A172 (cell line): Measurements from ENCODE around the gene PIKFYVE. TPM values are rescaled to one million over a fixed set of nuclear protein-coding genes. Genes with fewer than 3 reads are reported as not detected.

Experiments
- DNase-seq: peaks from one replicate; pipeline ENCODE4 v3.0.0-alpha.2; 2015; ENCODE audit warnings: low spot score
- total RNA-seq: library from RNA; depleted of rRNA; stranded (reverse); fragments of >200 nt; shearing (Covaris generic); gene quantifications from 2 replicates; pipeline ENCODE4 v1.2.3, GENCODE V29; 2014; rRNA removed

The PIKFYVE gene
- total RNA-seq, 1 experiment from 2014 or later = 29.2 TPM

- no peak for DNase-seq
Observed at GRCh38 chr2:208406474-208407451, 140.7 kb downstream of the PIKFYVE start, which contains the start of gene PTH2R. TSS of gene PTH2R (plus strand) at chr2:208406792. CDS start at chr2:208407044, 252 bp downstream.

- no peak for DNase-seq
Observed at GRCh38 chr2:208407667-208408066, 141.6 kb downstream of the PIKFYVE start.

Other genes with a start within 250 kb of the PIKFYVE start
- 3.5 and 4.9 TPM in 2 replicates for gene PLEKHM3, start 240.7 kb upstream of the PIKFYVE start, total RNA-seq
- not detected in 2 replicates for gene CRYGD, start 141.7 kb upstream of the PIKFYVE start, total RNA-seq
- not detected in 2 replicates for gene CRYGC, start 136.4 kb upstream of the PIKFYVE start, total RNA-seq
- not detected in 2 replicates for gene CRYGB, start 120.1 kb upstream of the PIKFYVE start, total RNA-seq
- not detected in 2 replicates for gene CRYGA, start 102.7 kb upstream of the PIKFYVE start, total RNA-seq
- gene C2orf80, start 76.2 kb upstream of the PIKFYVE start, total RNA-seq = not detected in 2 replicates
- 162 and 172 TPM in 2 replicates for gene IDH1, start 11.2 kb upstream of the PIKFYVE start, total RNA-seq
- gene PTH2R, start 140.5 kb downstream of the PIKFYVE start, total RNA-seq = not detected in 2 replicates